Peyer's patch (tissue), 4 donors: ENCODE results near the gene GPM6B. TPM values are rescaled to one million over a fixed set of nuclear protein-coding genes. Genes with fewer than 3 reads are reported as not detected.

Source experiments
- DNase-seq, 3 donors: peaks; one replicate each; pipeline ENCODE4 v3.0.0-alpha.2; 2017 to 2019
- H3K27ac ChIP-seq, 4 donors: fragments of 200-600 bp; sonication (generic); one replicate each; pipeline ENCODE4 v1.5.1; 2016 to 2019
- H3K27me3 ChIP-seq, 2 donors: fragments of 200-600 bp; sonication (generic); one replicate each; pipeline ENCODE4 v1.5.1; 2019
- H3K36me3 ChIP-seq, 3 donors: fragments of 200-600 bp; sonication (generic); one replicate each; pipeline ENCODE4 v1.5.1; 2016 to 2019
- H3K4me1 ChIP-seq, 4 donors: fragments of 200-600 bp; sonication (generic); one replicate each; pipeline ENCODE4 v1.5.1; 2016 to 2019
- H3K4me3 ChIP-seq, 4 donors: fragments of 200-600 bp; sonication (generic); 1 replicate in 3 of 4; 2 replicates in 1 of 4; pipeline ENCODE4 v1.5.1; 2016 to 2019; ENCODE audit warnings: mild to moderate bottlenecking in 1 of 4
- H3K9me3 ChIP-seq, 4 donors: fragments of 200-600 bp; sonication (generic); one replicate each; pipeline ENCODE4 v1.5.1; 2016 to 2019; ENCODE audit warnings: mild to moderate bottlenecking in 1 of 4
- POLR2A ChIP-seq, 2 donors: fragments of 450-650 bp; IDR thresholded peaks; one replicate each; pipeline ENCODE4 v1.5.1; 2017; ENCODE audit warnings: antibody characterized with exemption in 2 of 2, mild to moderate bottlenecking in 2 of 2, moderate library complexity in 2 of 2
- total RNA-seq, 4 donors: library from RNA; depleted of rRNA; stranded (reverse); fragments of >200 nt; gene quantifications; one replicate each; pipeline ENCODE4 v1.1.0, GENCODE V29; 2016
- TF ChIP-seq, protein P1 (sequence below), 6 experiments: fragments of 450-650 bp in 4 of 6; fragments of 200-600 bp in 2 of 6; sonication (generic) in 1 of 6; IDR thresholded peaks; one replicate each; pipeline ENCODE4 v1.5.1; 2017 to 2019; ENCODE audit warnings: antibody characterized with exemption in 6 of 6, mild to moderate bottlenecking in 3 of 6, moderate library complexity in 1 of 6

Gene GPM6B
- 1 to 10 TPM in 3 of 4 donors, not detected in 1; 2.4 to 3.3 (median 2.7) TPM for total RNA-seq

DNA sequence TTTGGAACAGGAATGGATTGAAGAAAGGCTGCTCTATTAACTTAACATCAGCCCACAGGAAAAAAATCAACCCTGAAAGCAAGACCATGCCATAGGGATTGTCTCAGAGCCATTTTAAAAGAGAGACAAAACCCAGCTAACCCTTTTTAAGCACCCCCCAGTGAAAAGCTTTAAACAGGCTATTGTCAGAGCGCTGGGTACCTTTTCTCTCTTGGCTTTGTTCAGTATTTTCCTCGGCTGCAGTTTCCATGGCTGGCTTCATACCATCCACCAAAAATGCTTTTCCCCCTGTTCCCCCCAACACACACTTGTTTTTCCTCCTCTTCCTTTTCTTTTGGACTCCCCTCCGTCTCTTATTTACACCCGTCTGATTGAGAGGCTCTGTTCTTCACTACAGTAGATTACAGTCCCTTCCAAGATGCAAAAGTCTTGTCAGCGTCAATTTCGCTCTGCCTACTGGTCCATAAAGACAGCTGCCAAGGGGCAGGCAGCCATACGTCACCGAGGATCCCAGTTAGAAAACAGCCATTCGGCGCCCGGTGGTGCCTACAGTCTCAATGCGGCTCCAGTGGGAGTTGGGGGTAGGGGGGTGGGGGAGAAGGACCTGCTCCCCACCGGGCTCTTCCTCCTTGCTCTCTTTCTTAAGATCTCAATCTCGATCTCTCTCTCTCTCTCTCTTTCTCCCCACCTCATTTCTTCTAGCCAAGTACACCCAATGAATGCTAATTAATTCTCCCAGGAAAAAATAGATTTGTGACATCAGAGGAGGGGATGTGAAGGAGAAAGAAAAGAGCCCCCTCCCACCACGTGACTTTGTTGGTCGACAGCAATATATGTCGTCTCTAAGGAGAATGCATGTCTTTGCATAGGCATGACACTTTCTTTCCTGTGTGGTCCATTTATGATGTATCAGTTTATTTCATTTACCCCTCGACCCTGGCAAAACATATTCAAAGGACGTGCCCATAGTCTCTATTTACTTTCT is at the start of gene GPM6B:
Gene GPM6B (minus strand): TSS at position 451 of the 985 bp plus-strand sequence. CDS start 189 bp downstream, at position 262.
- Histone ChIP-seq H3K36me3 (no peaks in the 10 kb centered on the region), H3K27me3 (no peaks in the 10 kb centered on the region), H3K4me3 (no peak within 1 kb of the TSS), H3K27ac (no peak within 1 kb of the TSS), H3K9me3 (no peaks in the 10 kb centered on the region), H3K4me1 (no peaks in the 10 kb centered on the region)
- TF ChIP-seq, protein P1, sequence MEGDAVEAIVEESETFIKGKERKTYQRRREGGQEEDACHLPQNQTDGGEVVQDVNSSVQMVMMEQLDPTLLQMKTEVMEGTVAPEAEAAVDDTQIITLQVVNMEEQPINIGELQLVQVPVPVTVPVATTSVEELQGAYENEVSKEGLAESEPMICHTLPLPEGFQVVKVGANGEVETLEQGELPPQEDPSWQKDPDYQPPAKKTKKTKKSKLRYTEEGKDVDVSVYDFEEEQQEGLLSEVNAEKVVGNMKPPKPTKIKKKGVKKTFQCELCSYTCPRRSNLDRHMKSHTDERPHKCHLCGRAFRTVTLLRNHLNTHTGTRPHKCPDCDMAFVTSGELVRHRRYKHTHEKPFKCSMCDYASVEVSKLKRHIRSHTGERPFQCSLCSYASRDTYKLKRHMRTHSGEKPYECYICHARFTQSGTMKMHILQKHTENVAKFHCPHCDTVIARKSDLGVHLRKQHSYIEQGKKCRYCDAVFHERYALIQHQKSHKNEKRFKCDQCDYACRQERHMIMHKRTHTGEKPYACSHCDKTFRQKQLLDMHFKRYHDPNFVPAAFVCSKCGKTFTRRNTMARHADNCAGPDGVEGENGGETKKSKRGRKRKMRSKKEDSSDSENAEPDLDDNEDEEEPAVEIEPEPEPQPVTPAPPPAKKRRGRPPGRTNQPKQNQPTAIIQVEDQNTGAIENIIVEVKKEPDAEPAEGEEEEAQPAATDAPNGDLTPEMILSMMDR (IDR thresholded peaks at IDR 0.05) = no peak
- TF ChIP-seq POLR2A (IDR thresholded peaks at IDR 0.05) = no peak
- no peak for DNase-seq

DNA sequence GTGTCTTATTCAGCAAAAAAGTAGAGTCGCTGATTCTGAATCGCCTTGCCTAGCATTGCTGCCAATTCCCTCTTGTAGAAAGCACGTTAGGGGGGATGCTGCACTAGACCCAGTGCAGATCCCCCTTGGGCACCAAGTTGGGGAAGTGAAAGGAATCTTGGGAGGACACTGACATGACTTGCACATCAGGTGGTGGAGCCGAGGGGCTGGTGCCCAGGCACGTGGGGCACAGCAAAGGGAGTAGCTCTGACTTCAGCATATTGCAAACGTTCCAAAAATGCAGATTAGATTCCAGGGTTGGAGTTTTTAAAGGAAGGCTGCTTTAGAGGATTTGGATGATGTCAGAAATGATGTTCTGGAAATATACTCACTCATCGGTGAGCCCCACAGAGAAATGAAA is 47.4 kb upstream of the GPM6B start:
- no peak for TF ChIP-seq POLR2A (IDR thresholded peaks at IDR 0.05)
- TF ChIP-seq, protein P1 (IDR thresholded peaks at IDR 0.05) = no peak
- no peaks in the 10 kb centered on the region for H3K9me3 ChIP-seq
- no peaks in the 10 kb centered on the region for H3K36me3 ChIP-seq
- H3K27me3 ChIP-seq = no peaks in the 10 kb centered on the region
- DNase-seq = no peak
- no peak overlapping the region for H3K4me3 ChIP-seq
- H3K4me1 ChIP-seq = no peaks in the 10 kb centered on the region
- no peak overlapping the region for H3K27ac ChIP-seq

GRCh38 chrX:13863324-13863723 is 46.4 kb upstream of the GPM6B start:
- Histone ChIP-seq H3K4me1 (no peaks in the 10 kb centered on the region), H3K4me3 (no peak overlapping the region), H3K9me3 (no peaks in the 10 kb centered on the region), H3K36me3 (no peaks in the 10 kb centered on the region), H3K27ac (no peak overlapping the region), H3K27me3 (no peaks in the 10 kb centered on the region)
- DNase-seq = no peak
- TF ChIP-seq POLR2A (IDR thresholded peaks at IDR 0.05) = no peak
- TF ChIP-seq, protein P1 (IDR thresholded peaks at IDR 0.05) = no peak

- Histone ChIP-seq H3K4me1 (no peaks in the 10 kb centered on the region), H3K27ac (no peak overlapping the region), H3K27me3 (no peaks in the 10 kb centered on the region), H3K9me3 (no peaks in the 10 kb centered on the region), H3K36me3 (no peaks in the 10 kb centered on the region), H3K4me3 (no peak overlapping the region)
- no peak for DNase-seq
- TF ChIP-seq, protein P1 (IDR thresholded peaks at IDR 0.05) = no peak
- TF ChIP-seq POLR2A (IDR thresholded peaks at IDR 0.05) = no peak
These were observed 42.8 kb upstream of the GPM6B start for GRCh38 chrX:13859724-13860123.

- Histone ChIP-seq H3K4me3 (no peak overlapping the region), H3K9me3 (no peaks in the 10 kb centered on the region), H3K27me3 (no peaks in the 10 kb centered on the region), H3K4me1 (no peaks in the 10 kb centered on the region), H3K27ac (no peak overlapping the region), H3K36me3 (no peaks in the 10 kb centered on the region)
- TF ChIP-seq POLR2A (IDR thresholded peaks at IDR 0.05) = no peak
- TF ChIP-seq, protein P1 (IDR thresholded peaks at IDR 0.05) = no peak
- no peak for DNase-seq
These were observed 40.9 kb upstream of the GPM6B start for GRCh38 chrX:13857804-13858203.
